Non-pigmented ciliary epithelial cell (primary cell): ENCODE data around the gene PDE6H.
A peak's percentile ranks its signal among the peaks of the same experiment; 100 is the strongest.

Source experiments
- DNase-seq: peaks from one replicate; pipeline ENCODE4 v3.0.0-alpha.2; 2010; ENCODE audit warnings: low read depth

PDE6H gene

GRCh38 chr12:14951851-14952250, 21.0 kb upstream of the PDE6H start:
- DNase-seq: no peak

- peak; percentile 96 for DNase-seq
These were observed 20.4 kb upstream of the PDE6H start for GRCh38 chr12:14952299-14952921.

GRCh38 chr12:14953752-14954151, 19.1 kb upstream of the PDE6H start:
- no peak for DNase-seq

- DNase-seq: no peak
These were observed 18.6 kb upstream of the PDE6H start for GRCh38 chr12:14954269-14954668.

- no peak for DNase-seq
These were observed 16.6 kb upstream of the PDE6H start for GRCh38 chr12:14956024-14956891.

- no peak for DNase-seq
These were observed 15.9 kb upstream of the PDE6H start for GRCh38 chr12:14956905-14957304.

GRCh38 chr12:14957551-14958168, 15.2 kb upstream of the PDE6H start:
- DNase-seq: no peak

- no peak for DNase-seq
These were observed 14.3 kb upstream of the PDE6H start for GRCh38 chr12:14958361-14959125.

- DNase-seq: no peak
These were observed 13.8 kb upstream of the PDE6H start for GRCh38 chr12:14959126-14959440.

GRCh38 chr12:14959463-14959862, 13.4 kb upstream of the PDE6H start:
- DNase-seq: no peak

- DNase-seq: no peak
These were observed 12.8 kb upstream of the PDE6H start for GRCh38 chr12:14959916-14960496.

- DNase-seq: no peak
These were observed 12.0 kb upstream of the PDE6H start for GRCh38 chr12:14960548-14961465.

GRCh38 chr12:14961466-14962152, 11.2 kb upstream of the PDE6H start, which contains the start of gene ARHGDIB:
Gene ARHGDIB, minus strand, starts transcription at chr12:14961601. Its CDS starts 10,889 bp downstream, at chr12:14950712.
- no peak for DNase-seq

- DNase-seq: no peak
These were observed 10.7 kb upstream of the PDE6H start for GRCh38 chr12:14962153-14962539.

- DNase-seq: no peak
These were observed 10.0 kb upstream of the PDE6H start for GRCh38 chr12:14962797-14963196.

GRCh38 chr12:14963520-14963919, 9.3 kb upstream of the PDE6H start:
- no peak for DNase-seq

- no peak for DNase-seq
These were observed 8.4 kb upstream of the PDE6H start for GRCh38 chr12:14964406-14964805.

- DNase-seq: no peak
These were observed 7.6 kb upstream of the PDE6H start for GRCh38 chr12:14965221-14965620.

- no peak for DNase-seq
These were observed 4.4 kb upstream of the PDE6H start for GRCh38 chr12:14968478-14968877.

GRCh38 chr12:14970473-14970872, 2.4 kb upstream of the PDE6H start:
- DNase-seq: no peak
